Measurements from ENCODE around the gene BRCC3.

DNA sequence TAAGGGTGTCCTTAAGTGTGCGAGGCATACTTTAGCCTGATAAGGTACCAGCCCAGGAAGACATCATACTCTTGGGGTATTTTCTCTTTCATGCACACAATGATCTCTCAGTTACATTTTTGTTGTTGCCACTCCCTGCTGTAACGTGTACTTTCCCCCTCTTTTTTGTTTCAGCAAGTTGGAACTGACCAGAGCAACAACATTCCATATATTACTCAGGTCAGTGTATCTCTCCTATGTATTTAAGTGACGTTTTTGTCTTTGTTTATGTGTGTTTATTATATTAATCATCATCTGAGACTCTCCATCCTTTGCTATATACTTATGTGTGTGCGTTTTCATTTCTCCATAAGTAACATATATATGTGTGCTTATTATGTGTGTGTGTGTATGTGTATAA lies 73.6 kb downstream of the BRCC3 start:
- TF ChIP-seq, protein P1, sequence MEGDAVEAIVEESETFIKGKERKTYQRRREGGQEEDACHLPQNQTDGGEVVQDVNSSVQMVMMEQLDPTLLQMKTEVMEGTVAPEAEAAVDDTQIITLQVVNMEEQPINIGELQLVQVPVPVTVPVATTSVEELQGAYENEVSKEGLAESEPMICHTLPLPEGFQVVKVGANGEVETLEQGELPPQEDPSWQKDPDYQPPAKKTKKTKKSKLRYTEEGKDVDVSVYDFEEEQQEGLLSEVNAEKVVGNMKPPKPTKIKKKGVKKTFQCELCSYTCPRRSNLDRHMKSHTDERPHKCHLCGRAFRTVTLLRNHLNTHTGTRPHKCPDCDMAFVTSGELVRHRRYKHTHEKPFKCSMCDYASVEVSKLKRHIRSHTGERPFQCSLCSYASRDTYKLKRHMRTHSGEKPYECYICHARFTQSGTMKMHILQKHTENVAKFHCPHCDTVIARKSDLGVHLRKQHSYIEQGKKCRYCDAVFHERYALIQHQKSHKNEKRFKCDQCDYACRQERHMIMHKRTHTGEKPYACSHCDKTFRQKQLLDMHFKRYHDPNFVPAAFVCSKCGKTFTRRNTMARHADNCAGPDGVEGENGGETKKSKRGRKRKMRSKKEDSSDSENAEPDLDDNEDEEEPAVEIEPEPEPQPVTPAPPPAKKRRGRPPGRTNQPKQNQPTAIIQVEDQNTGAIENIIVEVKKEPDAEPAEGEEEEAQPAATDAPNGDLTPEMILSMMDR (IDR thresholded peaks at IDR 0.05; ENCODE audit: insufficient read depth, low read length): no peak
- TF ChIP-seq, protein P2, sequence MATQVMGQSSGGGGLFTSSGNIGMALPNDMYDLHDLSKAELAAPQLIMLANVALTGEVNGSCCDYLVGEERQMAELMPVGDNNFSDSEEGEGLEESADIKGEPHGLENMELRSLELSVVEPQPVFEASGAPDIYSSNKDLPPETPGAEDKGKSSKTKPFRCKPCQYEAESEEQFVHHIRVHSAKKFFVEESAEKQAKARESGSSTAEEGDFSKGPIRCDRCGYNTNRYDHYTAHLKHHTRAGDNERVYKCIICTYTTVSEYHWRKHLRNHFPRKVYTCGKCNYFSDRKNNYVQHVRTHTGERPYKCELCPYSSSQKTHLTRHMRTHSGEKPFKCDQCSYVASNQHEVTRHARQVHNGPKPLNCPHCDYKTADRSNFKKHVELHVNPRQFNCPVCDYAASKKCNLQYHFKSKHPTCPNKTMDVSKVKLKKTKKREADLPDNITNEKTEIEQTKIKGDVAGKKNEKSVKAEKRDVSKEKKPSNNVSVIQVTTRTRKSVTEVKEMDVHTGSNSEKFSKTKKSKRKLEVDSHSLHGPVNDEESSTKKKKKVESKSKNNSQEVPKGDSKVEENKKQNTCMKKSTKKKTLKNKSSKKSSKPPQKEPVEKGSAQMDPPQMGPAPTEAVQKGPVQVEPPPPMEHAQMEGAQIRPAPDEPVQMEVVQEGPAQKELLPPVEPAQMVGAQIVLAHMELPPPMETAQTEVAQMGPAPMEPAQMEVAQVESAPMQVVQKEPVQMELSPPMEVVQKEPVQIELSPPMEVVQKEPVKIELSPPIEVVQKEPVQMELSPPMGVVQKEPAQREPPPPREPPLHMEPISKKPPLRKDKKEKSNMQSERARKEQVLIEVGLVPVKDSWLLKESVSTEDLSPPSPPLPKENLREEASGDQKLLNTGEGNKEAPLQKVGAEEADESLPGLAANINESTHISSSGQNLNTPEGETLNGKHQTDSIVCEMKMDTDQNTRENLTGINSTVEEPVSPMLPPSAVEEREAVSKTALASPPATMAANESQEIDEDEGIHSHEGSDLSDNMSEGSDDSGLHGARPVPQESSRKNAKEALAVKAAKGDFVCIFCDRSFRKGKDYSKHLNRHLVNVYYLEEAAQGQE (IDR thresholded peaks at IDR 0.05; ENCODE audit: insufficient replicate concordance, low read depth): no peak

Data from HL-60 (cell line).